Fibroblast of mammary gland (primary cell): ENCODE data around the gene GPR153.

Source experiments
- DNase-seq: peaks from one replicate; pipeline ENCODE4 v3.0.0-alpha.2; 2010; ENCODE audit warnings: low read depth
- H3K4me3 ChIP-seq: 2 replicates; pipeline ENCODE4 v1.5.1; 2011; ENCODE audit warnings: low read depth, mild to moderate bottlenecking, low read length, moderate library complexity; ENCODE audit not compliant: control insufficient read depth
- CTCF ChIP-seq: conservative IDR thresholded peaks from 2 replicates; pipeline ENCODE4 v1.5.1; 2011; ENCODE audit warnings: low read depth, low read length, inconsistent platforms; ENCODE audit not compliant: control insufficient read depth, insufficient read depth

Gene GPR153

GRCh38 chr1:6287029-6287428 lies 26.1 kb upstream of the GPR153 start:
- no peak overlapping the region for H3K4me3 ChIP-seq
- no peak for DNase-seq
- no peak for TF ChIP-seq CTCF

- no peak for DNase-seq
- TF ChIP-seq CTCF: no peak
Measured at GRCh38 chr1:6286266-6286665, 25.4 kb upstream of the GPR153 start.

GRCh38 chr1:6285336-6285735 lies 24.4 kb upstream of the GPR153 start:
- no peak for DNase-seq
- TF ChIP-seq CTCF: no peak
- H3K4me3 ChIP-seq: no peak overlapping the region

More at GRCh38 chr1:6286266-6286665, 25.4 kb upstream of the GPR153 start:
- H3K4me3 ChIP-seq: no peak overlapping the region

GRCh38 chr1:6282577-6283270 lies 21.8 kb upstream of the GPR153 start:
- no peak overlapping the region for H3K4me3 ChIP-seq
- no peak for DNase-seq
- TF ChIP-seq CTCF: no peak

- no peak overlapping the region for H3K4me3 ChIP-seq
- DNase-seq: no peak
- no peak for TF ChIP-seq CTCF
Measured at GRCh38 chr1:6281511-6282402, 20.9 kb upstream of the GPR153 start.

GRCh38 chr1:6280761-6281451 lies 20.0 kb upstream of the GPR153 start:
- H3K4me3 ChIP-seq: no peak overlapping the region
- peak; percentile 36 for TF ChIP-seq CTCF
- no peak for DNase-seq
